D721Med (cell line): Measurements from ENCODE around the gene AIFM1.
"Not testable (repeated sequence)": the region's sequence is repeated elsewhere in the genome, so short reads cannot be mapped to it uniquely, and the experiment has no call there.

ENCODE experiments used
- DNase-seq: peaks from one replicate; pipeline ENCODE4 v3.0.0; 2011; ENCODE audit warnings: low spot score; ENCODE audit not compliant: insufficient read length
- FAIRE-seq: peaks from 2 replicates; lab custom pipeline; 2011; peaks lifted over from hg19 to GRCh38; lab: Jason Lieb, UNC
- CTCF ChIP-seq: IDR thresholded peaks from 2 replicates; pipeline ENCODE4 v1.5.1; 2012; ENCODE audit warnings: mild to moderate bottlenecking, control low read depth; ENCODE audit not compliant: insufficient read depth; ENCODE audit errors: missing control alignments

The AIFM1 gene

GRCh38 chrX:130120746-130121504 is 44.7 kb downstream of the AIFM1 start:
- DNase-seq = peak; percentile 65
- no peak for FAIRE-seq
- no peak for TF ChIP-seq CTCF

- no peak for FAIRE-seq
- TF ChIP-seq CTCF = no peak
- DNase-seq = no peak
These were observed 45.3 kb downstream of the AIFM1 start for GRCh38 chrX:130120321-130120731.

DNA sequence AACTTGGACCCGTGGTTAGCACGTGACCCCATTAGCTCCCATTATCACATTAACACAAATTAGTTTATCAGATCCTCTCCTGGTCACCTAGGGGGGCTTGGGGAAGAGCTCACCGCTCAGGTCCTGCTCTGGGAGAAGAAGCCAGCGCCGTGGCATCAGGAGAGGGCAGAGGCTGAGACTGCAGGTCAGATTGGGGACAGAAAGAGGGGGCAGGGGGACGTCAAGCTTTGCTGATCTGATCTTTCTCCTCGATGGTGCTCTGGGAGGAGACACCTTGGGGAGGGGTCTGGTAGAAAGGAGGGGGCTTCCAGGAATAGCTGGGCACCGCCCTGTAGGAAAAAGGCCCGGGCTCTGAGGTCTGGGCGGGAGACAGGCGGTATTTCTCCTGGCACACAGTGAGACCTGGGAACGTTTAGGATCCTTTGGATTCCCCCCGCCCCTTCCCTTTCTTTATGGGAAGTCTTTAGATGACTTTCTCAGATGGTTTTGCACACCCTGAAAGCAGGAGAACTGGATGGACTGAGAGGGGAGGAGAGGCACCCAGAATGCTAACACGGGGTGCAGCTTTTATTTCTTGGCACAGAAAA is 46.2 kb downstream of the AIFM1 start:
- FAIRE-seq = no peak

GRCh38 chrX:130118441-130119311 is 47.0 kb downstream of the AIFM1 start:
- FAIRE-seq (no peak), DNase-seq (no peak)

More for the DNA sequence above, 46.2 kb downstream of the AIFM1 start:
- DNase-seq = no peak
- no peak for TF ChIP-seq CTCF

GRCh38 chrX:130117166-130117565 is 48.5 kb downstream of the AIFM1 start:
- TF ChIP-seq CTCF = no peak
- no peak for DNase-seq
- FAIRE-seq = no peak

More at GRCh38 chrX:130118441-130119311, 47.0 kb downstream of the AIFM1 start:
- TF ChIP-seq CTCF = no peak

DNA sequence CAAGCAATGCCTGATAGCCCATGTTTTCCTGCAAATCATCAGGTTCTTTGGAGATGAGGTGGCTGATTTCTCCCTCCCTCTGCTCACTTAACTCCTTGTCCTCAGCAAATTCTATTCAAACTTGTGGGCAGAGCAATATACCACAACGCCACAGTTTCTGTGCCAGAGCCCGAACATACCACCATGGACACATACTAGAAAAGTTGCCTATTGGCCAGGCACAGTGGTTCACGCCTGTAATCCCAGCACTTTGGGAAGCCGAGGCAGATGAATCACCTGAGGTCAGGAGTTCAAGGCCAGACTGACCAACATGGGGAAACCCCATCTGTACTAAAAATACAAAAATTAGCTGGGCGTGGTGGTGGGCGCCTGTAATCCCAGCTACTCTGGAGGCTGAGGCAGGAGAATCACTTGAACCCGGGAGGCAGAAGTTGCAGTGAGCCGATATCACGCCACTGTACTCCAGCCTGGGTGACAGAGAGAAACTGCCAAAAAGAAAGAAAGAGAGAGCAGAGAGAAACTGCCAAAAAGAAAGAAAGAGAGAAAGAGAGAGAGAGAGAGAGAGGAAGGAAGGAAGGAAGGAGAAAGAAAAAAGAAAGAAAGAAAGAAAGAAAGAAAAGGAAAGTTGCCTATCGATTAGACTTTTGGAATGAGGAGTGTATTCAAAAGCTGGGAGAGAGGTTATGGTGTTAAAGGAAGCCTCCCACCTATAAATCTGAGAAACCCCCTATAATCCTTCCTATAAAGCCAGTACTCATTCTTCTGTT is 50.3 kb downstream of the AIFM1 start:
- DNase-seq, FAIRE-seq: not testable (repeated sequence)

GRCh38 chrX:130114141-130114588 is 51.5 kb downstream of the AIFM1 start:
- DNase-seq (no peak), FAIRE-seq (no peak)
- no peak for TF ChIP-seq CTCF
